ENCODE results near the gene GDF9. TPM values are rescaled to one million over a fixed set of nuclear protein-coding genes. Genes with fewer than 3 reads are reported as not detected.

The GDF9 gene
- polyA plus RNA-seq, 1 donor, result 0.51 TPM

DNA sequence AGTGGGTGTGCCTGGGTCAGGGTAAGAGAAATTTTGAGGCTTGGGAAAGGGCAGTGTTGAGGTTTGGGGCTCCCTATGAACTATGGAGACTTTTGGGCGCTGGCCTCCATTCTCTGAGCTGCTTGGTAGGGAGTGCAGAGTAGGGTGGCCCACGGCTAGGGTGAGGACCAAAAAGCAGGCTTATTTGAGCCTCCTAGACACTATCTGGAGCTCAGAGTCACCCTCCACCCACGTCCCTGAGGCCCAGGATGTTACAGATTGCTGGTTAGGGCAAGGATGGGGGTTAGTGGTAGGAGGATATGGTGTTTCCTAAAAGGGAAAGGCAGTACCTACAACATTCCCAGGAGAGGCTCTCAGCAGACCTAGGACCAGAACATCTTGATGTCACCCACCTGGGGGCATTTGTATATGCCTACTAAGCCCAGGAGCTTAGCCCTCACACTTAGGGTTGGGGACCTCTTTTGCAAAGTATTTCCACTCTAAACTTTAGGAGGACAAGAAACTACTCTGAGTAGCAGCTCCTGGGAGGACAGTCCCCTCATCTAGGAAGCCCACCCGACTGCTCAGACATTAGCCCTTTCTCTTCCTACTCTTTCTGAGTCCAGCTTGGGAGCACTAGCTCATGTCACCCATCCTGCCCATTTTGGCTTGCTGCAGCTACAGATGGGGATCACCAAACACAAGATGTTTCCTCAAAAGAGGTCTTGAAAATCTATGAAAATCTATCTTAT is 38.2 kb downstream of the GDF9 start:
- WGBS (ENCODE audit: insufficient coverage, low lambda C conversion rate), result no CpG with 5 or more reads among the region's 4 CpGs
- Histone ChIP-seq H3K9me3 (ENCODE audit: control insufficient read depth, low read depth, low read length) (peaks cover 3% of the 10 kb centered on the region), H3K4me3 (ENCODE audit: low read length) (no peak overlapping the region), H3K27ac (ENCODE audit: low read length) (no peak overlapping the region), H3K36me3 (ENCODE audit: control insufficient read depth, insufficient read depth, low read length) (peaks cover 19% of the 10 kb centered on the region), H3K27me3 (ENCODE audit: control insufficient read depth, insufficient read depth, low read length) (no peaks in the 10 kb centered on the region), H3K4me1 (ENCODE audit: control insufficient read depth, insufficient read depth, low read length) (peaks cover 18% of the 10 kb centered on the region)
- DNase-seq, result no peak

DNA sequence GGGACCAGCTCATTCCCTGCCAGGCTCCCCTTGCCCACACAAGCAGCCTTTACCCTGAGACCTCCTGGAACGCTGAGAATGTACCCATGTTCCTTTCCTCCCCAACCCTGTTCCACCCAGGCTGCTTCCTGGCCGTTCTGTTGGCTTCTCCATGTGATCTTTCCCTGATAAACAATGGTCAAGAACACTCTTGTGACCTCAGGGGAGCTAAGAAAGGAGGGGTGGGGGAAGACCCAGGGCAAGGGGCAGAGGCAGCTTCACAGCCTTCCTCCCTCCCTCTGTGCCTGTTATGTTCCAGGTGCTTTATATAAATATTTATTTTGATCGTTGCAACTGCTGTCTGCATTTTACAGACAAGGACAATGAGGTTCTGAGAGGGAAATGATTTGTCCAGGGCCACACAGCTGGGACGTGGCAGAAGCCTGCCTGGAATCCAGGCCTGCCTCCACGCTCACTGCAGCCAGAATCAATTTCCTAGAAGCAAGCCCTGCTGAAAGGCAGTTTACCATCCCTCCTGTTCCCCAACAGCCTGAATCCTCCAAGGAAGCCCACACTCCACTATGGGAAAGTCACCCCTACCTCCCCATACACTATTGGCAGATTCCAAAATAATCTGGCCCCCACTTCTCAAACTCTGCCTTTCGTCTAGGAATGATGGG is 39.7 kb downstream of the GDF9 start:
- peaks cover 19% of the 10 kb centered on the region for H3K36me3 ChIP-seq (ENCODE audit: control insufficient read depth, insufficient read depth, low read length)
- WGBS (ENCODE audit: insufficient coverage, low lambda C conversion rate), result no CpG with 5 or more reads among the region's 6 CpGs
- H3K4me1 ChIP-seq (ENCODE audit: control insufficient read depth, insufficient read depth, low read length), result peaks cover 19% of the 10 kb centered on the region
- peaks cover 3% of the 10 kb centered on the region for H3K9me3 ChIP-seq (ENCODE audit: control insufficient read depth, low read depth, low read length)
- DNase-seq, result no peak
- H3K27ac ChIP-seq (ENCODE audit: low read length), result no peak overlapping the region
- no peaks in the 10 kb centered on the region for H3K27me3 ChIP-seq (ENCODE audit: control insufficient read depth, insufficient read depth, low read length)
- H3K4me3 ChIP-seq (ENCODE audit: low read length), result no peak overlapping the region

DNA sequence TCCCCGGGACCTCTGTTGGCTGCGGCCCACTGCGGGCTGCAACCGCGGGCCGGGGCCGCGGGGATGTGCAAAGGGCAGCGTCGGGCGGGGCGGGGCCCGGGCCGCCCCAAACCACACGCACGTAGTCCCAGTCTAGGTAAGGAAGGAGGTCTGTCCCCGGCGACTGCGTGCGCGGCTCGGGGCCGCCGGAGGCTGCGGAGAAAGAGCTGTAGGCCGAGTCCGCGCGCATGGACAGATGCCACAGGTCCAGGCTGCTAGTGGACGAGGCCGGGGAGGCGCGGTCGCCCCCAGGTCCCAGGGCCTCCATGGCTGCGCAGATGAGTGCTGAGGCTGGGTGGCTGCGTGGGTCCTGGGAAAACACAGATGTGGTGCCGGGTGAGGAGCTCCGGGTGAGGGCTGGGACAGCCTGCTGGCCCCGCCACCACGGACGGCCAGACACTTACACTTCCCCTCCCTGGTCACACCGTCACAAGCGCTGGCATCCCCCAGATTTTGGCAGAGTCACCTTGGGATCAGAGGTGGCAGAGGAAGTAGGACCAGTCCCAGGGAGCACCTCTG is 40.4 kb downstream of the GDF9 start:
- Histone ChIP-seq H3K4me3 (ENCODE audit: low read length) (no peak overlapping the region), H3K27me3 (ENCODE audit: control insufficient read depth, insufficient read depth, low read length) (no peaks in the 10 kb centered on the region), H3K4me1 (ENCODE audit: control insufficient read depth, insufficient read depth, low read length) (peaks cover 13% of the 10 kb centered on the region), H3K9me3 (ENCODE audit: control insufficient read depth, low read depth, low read length) (peaks cover 3% of the 10 kb centered on the region), H3K36me3 (ENCODE audit: control insufficient read depth, insufficient read depth, low read length) (peaks cover 19% of the 10 kb centered on the region), H3K27ac (ENCODE audit: low read length) (no peak overlapping the region)
- DNase-seq, result no peak
- WGBS (ENCODE audit: insufficient coverage, low lambda C conversion rate), result no CpG with 5 or more reads among the region's 43 CpGs

DNA sequence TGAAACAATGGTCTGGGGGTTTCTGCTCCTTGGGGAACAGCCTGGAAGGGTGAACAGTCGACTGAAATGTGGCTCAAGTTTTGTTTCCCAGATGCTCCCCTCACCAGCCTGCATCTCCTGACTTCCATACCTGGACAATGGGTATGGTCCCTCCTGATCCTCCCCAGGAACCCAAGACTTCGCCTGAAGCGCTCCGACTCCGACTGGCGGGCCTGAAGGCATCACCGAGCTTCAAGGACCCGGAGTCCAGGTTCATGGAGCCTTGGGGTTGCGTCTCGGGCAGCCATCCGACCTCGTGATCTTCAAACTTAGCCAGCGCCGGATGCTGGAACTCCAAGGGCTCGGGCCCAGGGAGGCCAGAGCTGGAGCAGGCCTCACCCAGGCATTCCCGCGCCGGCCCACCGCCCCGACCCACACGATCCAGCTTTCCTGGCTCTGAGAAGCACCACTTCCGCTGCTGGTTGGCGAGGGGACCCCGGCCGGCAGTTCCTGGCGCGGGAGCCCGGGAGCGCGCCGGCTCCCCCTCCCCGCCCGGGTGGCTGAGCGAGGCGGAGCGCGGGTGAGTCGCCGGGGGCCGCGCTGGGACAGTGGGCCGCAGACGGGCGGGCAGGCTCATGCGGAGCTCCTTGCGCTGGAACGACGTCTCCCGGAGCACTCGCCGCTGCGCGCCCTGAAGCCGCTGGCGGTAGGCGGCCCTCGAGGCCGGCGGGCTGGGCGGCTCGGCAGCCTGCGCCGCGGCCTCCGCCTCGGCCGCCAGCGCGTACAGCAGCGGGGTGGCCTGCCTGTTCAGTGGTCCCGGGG is 41.0 kb downstream of the GDF9 start:
- H3K27ac ChIP-seq (ENCODE audit: low read length), result no peak overlapping the region
- H3K4me1 ChIP-seq (ENCODE audit: control insufficient read depth, insufficient read depth, low read length), result peaks cover 13% of the 10 kb centered on the region
- no CpG with 5 or more reads among the region's 71 CpGs for WGBS (ENCODE audit: insufficient coverage, low lambda C conversion rate)
- peaks cover 19% of the 10 kb centered on the region for H3K36me3 ChIP-seq (ENCODE audit: control insufficient read depth, insufficient read depth, low read length)
- no peak for DNase-seq
- no peaks in the 10 kb centered on the region for H3K27me3 ChIP-seq (ENCODE audit: control insufficient read depth, insufficient read depth, low read length)
- H3K9me3 ChIP-seq (ENCODE audit: control insufficient read depth, low read depth, low read length), result peaks cover 3% of the 10 kb centered on the region
- no peak overlapping the region for H3K4me3 ChIP-seq (ENCODE audit: low read length)

DNA sequence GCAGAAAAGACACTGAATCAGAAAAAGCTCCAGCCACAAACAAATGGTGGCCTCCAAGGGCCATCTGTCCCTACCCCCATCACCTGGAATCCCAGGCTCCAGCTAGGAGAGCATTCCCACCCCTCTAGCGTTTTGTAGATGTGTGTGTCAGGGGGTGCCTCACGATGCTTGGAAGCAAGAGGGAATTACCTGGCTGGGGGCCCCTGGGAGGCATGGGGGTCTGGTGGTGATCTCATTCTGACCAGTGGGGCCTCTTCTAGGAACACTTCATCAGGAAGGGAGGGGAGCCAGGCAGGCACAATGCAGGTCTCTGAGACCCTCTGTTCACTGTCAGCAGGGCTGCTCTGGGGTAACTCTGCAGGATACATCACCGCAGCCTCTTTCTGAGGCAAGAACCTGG is 41.8 kb downstream of the GDF9 start:
- H3K4me3 ChIP-seq (ENCODE audit: low read length), result no peak overlapping the region
- H3K9me3 ChIP-seq (ENCODE audit: control insufficient read depth, low read depth, low read length), result peaks cover 6% of the 10 kb centered on the region
- H3K27ac ChIP-seq (ENCODE audit: low read length), result no peak overlapping the region
- peaks cover 21% of the 10 kb centered on the region for H3K4me1 ChIP-seq (ENCODE audit: control insufficient read depth, insufficient read depth, low read length)
- no CpG with 5 or more reads among the region's 3 CpGs for WGBS (ENCODE audit: insufficient coverage, low lambda C conversion rate)
- no peak for DNase-seq
- peaks cover 19% of the 10 kb centered on the region for H3K36me3 ChIP-seq (ENCODE audit: control insufficient read depth, insufficient read depth, low read length)
- peaks cover 3% of the 10 kb centered on the region for H3K27me3 ChIP-seq (ENCODE audit: control insufficient read depth, insufficient read depth, low read length)

DNA sequence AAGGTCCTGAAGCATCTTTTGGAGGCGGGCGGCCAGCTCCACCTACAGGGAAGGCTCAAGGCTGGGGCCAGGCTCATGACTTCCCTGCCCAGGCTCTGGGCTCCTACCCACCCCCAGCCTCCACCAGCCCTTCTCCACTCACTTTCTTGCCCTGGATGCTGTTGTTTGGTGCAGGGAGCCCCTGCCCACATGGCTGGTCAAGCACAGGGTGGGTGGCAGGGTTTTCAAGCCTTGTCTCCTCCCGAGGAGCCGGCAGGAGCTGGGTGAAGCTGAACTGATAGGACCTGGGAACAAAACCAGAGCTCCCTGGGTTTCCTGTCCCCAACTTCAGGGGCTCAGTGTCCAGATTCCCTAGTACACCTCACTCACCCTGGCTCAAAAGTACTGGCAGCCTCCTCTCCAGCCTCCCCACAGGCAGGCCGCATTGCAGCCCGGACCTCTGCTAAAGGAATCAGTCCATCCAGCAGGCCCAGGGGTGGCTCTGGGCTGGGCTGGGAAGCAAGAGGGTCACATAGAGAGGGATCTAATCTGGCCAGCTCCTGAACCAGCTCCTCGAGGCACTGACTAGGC is 42.7 kb downstream of the GDF9 start:
- H3K4me1 ChIP-seq (ENCODE audit: control insufficient read depth, insufficient read depth, low read length), result peaks cover 22% of the 10 kb centered on the region

DNA sequence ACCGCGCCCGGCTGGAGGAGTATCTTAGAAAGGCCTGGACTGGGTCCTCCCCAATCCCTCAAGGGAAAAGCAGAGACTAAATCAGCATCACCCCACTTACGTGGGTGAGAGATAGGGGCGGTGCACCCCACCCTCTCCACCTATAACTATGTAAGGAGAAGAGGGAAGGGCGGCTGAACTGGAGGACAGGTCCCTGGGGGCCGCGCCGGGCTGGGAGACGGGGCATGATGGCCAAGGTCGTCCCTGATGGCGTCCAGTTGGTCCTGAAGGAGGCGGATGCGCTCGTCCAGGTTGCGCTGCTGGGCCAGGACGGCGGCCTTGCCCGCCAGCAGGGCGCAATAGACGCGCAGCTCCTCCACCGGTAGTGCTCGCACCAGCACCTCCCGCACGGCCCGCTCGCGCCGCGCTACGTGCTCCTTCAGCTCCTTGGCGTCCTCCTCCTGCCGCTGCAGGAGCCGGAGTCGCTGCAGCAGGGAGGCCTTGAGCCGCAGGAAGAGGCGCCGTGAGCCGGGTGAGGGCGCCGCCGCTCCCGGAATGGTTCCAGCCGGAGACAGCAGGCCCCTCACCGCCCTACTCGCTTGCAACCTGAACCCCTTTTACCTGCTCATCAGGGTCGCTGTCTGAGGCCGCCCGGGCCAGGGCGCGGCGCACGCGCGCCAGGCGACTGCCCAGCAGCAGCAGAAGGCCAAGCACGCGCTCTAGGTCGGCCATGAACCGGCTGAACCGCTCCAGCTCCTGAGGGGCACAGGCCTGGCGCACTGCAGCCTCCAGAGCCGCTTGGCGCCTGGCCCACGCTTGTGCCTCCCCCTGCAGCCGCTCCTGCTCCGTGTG is 43.4 kb downstream of the GDF9 start:
- Histone ChIP-seq H3K4me1 (ENCODE audit: control insufficient read depth, insufficient read depth, low read length) (peaks cover 29% of the 10 kb centered on the region), H3K4me3 (ENCODE audit: low read length) (peak overlapping the region; percentile 29), H3K36me3 (ENCODE audit: control insufficient read depth, insufficient read depth, low read length) (peaks cover 19% of the 10 kb centered on the region), H3K27me3 (ENCODE audit: control insufficient read depth, insufficient read depth, low read length) (peaks cover 7% of the 10 kb centered on the region), H3K9me3 (ENCODE audit: control insufficient read depth, low read depth, low read length) (peaks cover 6% of the 10 kb centered on the region), H3K27ac (ENCODE audit: low read length) (no peak overlapping the region)
- WGBS (ENCODE audit: insufficient coverage, low lambda C conversion rate), result no CpG with 5 or more reads among the region's 68 CpGs
- peak in 1 of 2 donors; percentile 74 for DNase-seq

More for the DNA sequence above, 42.7 kb downstream of the GDF9 start:
- no peak for DNase-seq
- no CpG with 5 or more reads among the region's 7 CpGs for WGBS (ENCODE audit: insufficient coverage, low lambda C conversion rate)
- H3K27me3 ChIP-seq (ENCODE audit: control insufficient read depth, insufficient read depth, low read length), result peaks cover 7% of the 10 kb centered on the region
- peaks cover 6% of the 10 kb centered on the region for H3K9me3 ChIP-seq (ENCODE audit: control insufficient read depth, low read depth, low read length)
- H3K36me3 ChIP-seq (ENCODE audit: control insufficient read depth, insufficient read depth, low read length), result peaks cover 19% of the 10 kb centered on the region
- H3K27ac ChIP-seq (ENCODE audit: low read length), result no peak overlapping the region
- H3K4me3 ChIP-seq (ENCODE audit: low read length), result peak overlapping the region; percentile 29

DNA sequence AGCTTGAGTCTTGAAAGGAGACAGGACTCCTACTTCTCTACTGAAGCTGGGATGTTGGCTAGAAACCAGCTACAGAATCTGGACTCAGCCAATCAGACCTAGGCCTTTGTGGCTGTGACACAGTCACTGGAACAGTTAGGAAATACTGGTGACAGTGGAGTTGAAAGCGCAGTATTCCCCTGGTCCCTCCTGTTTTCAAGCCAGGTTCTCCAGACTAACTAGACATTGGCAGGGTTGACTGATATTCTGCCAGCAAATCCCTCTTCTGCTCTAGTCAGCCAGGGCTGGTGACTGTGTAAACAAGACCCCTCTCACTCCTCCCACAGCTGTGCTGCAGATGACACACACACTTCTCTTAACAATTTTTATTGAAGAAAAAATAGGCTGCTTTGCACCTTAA is 44.5 kb downstream of the GDF9 start:
- Histone ChIP-seq H3K4me1 (ENCODE audit: control insufficient read depth, insufficient read depth, low read length) (peaks cover 34% of the 10 kb centered on the region), H3K9me3 (ENCODE audit: control insufficient read depth, low read depth, low read length) (peaks cover 6% of the 10 kb centered on the region), H3K27me3 (ENCODE audit: control insufficient read depth, insufficient read depth, low read length) (peaks cover 7% of the 10 kb centered on the region), H3K4me3 (ENCODE audit: low read length) (no peak overlapping the region), H3K36me3 (ENCODE audit: control insufficient read depth, insufficient read depth, low read length) (peaks cover 15% of the 10 kb centered on the region), H3K27ac (ENCODE audit: low read length) (no peak overlapping the region)
- WGBS (ENCODE audit: insufficient coverage, low lambda C conversion rate), result no CpG with 5 or more reads among the region's 1 CpG
- DNase-seq, result no peak

DNA sequence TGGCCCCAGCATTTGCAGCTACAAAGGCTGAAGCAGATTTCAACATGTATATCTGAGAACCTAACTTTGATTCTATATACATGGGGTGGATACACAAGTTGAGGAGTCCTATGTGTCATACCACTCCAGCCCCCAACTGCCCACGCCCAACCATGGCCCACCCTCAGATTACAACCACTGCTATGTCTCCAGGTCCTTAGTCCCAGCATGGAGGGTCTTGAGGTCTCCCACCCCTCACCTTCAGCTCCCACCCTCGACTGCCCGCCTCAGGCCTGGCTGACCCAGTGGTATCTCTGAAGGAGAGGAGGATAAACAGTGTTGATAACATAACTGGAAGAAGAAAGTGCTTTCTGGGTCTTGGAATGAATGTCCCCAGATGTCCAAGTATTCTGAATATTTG is 44.9 kb downstream of the GDF9 start:
- peaks cover 6% of the 10 kb centered on the region for H3K9me3 ChIP-seq (ENCODE audit: control insufficient read depth, low read depth, low read length)
- WGBS (ENCODE audit: insufficient coverage, low lambda C conversion rate), result no CpG with 5 or more reads among the region's 3 CpGs
- H3K4me1 ChIP-seq (ENCODE audit: control insufficient read depth, insufficient read depth, low read length), result peaks cover 36% of the 10 kb centered on the region
- no peak for DNase-seq
- H3K27ac ChIP-seq (ENCODE audit: low read length), result no peak overlapping the region
- no peak overlapping the region for H3K4me3 ChIP-seq (ENCODE audit: low read length)
- peaks cover 15% of the 10 kb centered on the region for H3K36me3 ChIP-seq (ENCODE audit: control insufficient read depth, insufficient read depth, low read length)
- peaks cover 7% of the 10 kb centered on the region for H3K27me3 ChIP-seq (ENCODE audit: control insufficient read depth, insufficient read depth, low read length)

All from large intestine (tissue), 3 donors.